Fibroblast of villous mesenchyme (primary cell): ENCODE results near the gene PLXDC2. TPM values are rescaled to one million over a fixed set of nuclear protein-coding genes. Genes with fewer than 3 reads are reported as not detected.

Experiments
- DNase-seq: peaks from one replicate; pipeline ENCODE4 v3.0.0-alpha.2; 2010; ENCODE audit warnings: low read depth
- H3K4me3 ChIP-seq: 2 replicates; pipeline ENCODE4 v1.5.1; 2011; ENCODE audit warnings: low read depth, mild to moderate bottlenecking, low read length
- total RNA-seq: library from RNA; depleted of rRNA; stranded (reverse); fragments of >200 nt; gene quantifications from 2 replicates; pipeline ENCODE4 v1.2.3, GENCODE V29; 2012
- TF ChIP-seq, protein P1 (sequence below): IDR thresholded peaks from 2 replicates; pipeline ENCODE4 v1.5.1; 2012; ENCODE audit warnings: low read depth, mild to moderate bottlenecking, low read length; ENCODE audit not compliant: insufficient read depth

Gene PLXDC2
- total RNA-seq, 1 donor, result 19.0 TPM

DNA sequence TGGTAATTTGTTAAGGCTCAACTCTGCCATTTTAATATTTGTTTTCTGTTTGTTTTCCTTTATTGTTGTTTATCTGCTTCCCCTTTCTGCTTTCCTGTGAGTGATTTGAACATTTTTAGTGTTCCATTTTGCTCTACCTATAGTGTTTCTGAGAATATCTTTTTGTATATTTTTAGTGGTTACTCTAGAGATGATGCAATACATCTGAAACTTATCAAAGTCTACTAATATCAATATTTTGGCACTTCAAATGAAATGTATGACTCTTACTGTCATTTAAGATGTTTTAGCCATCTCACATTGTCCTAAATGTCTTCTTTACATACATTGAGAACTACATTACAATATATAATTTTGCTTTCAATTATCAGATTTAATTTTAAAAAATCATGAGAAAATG is 98.9 kb downstream of the PLXDC2 start:
- H3K4me3 ChIP-seq, result no peak overlapping the region
- no peak for DNase-seq
- TF ChIP-seq, protein P1, sequence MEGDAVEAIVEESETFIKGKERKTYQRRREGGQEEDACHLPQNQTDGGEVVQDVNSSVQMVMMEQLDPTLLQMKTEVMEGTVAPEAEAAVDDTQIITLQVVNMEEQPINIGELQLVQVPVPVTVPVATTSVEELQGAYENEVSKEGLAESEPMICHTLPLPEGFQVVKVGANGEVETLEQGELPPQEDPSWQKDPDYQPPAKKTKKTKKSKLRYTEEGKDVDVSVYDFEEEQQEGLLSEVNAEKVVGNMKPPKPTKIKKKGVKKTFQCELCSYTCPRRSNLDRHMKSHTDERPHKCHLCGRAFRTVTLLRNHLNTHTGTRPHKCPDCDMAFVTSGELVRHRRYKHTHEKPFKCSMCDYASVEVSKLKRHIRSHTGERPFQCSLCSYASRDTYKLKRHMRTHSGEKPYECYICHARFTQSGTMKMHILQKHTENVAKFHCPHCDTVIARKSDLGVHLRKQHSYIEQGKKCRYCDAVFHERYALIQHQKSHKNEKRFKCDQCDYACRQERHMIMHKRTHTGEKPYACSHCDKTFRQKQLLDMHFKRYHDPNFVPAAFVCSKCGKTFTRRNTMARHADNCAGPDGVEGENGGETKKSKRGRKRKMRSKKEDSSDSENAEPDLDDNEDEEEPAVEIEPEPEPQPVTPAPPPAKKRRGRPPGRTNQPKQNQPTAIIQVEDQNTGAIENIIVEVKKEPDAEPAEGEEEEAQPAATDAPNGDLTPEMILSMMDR, result no peak

DNA sequence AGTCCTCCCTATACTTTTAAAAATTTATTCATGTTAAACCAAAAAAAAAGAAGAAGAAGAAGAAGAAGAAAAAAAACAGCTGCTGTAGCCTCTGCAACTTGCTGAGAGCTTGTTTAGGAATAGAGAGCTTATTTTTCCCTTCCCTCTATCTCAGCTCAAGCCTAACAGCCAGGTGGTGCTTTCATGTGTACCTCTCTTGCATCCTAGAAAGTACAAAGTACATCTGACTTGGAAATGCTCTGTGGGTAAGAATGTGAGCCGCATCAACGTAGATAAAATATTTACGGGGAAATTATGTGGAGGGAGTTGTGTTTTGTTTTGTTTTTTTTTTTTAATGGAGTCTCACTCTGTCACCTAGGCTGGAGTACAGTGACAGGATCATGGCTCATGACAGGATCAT is 99.6 kb downstream of the PLXDC2 start:
- TF ChIP-seq, protein P1, result no peak
- no peak overlapping the region for H3K4me3 ChIP-seq
- no peak for DNase-seq

DNA sequence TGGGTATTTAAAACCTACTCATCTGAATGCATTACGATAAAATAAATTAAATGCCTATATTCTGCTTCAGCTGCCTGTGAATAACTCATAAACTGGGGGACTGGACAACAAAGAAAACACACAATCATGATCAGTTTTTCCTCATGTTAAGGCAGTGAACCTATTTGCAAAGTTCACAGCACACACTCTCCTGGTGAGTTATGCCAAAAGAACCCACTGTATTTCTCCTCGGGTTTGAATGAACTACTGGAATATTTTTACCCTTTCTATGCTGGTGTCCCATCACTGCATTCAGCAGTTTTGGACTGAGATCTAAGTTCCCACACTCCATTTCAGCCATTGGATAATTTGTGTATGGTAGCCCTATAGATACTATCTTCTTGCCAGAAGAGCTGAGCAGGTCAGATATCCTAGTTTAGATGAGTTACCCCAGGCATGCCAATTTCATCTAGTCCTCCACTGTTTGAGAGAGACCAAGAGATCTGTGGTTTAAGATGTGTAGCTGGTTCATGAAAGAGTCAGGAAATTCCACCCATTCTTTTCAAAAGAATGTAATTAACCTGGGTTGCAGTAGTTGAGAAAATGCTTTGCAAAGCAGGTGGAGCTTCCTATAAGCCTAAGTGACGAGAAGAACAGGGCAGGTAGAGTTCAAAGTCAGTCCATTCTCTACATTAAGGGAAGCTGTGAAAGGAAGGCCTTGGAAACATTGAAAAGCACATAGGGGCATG is 101.7 kb downstream of the PLXDC2 start:
- H3K4me3 ChIP-seq, result no peak overlapping the region
- DNase-seq, result no peak
- TF ChIP-seq, protein P1, result no peak

DNA sequence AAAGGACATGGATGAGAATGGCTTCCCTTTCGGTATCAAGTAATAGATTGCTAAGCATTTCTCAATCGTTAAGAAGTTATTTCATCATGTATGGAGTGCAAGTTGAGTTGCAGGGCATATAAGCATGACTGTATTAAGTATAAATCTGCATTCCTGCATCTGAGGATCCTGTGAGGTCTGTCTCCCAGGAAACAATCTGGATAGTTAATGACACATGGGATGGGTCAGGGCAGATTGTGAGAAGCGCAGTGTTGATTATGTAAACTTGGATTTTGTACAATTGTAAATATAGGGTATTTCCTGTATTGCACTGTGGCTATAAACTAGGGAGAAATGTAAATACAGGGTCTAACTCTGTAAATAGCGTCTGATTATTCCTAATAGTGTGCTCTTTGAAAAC is 102.6 kb downstream of the PLXDC2 start:
- TF ChIP-seq, protein P1, result no peak
- peak; percentile 89 for DNase-seq
- no peak overlapping the region for H3K4me3 ChIP-seq

DNA sequence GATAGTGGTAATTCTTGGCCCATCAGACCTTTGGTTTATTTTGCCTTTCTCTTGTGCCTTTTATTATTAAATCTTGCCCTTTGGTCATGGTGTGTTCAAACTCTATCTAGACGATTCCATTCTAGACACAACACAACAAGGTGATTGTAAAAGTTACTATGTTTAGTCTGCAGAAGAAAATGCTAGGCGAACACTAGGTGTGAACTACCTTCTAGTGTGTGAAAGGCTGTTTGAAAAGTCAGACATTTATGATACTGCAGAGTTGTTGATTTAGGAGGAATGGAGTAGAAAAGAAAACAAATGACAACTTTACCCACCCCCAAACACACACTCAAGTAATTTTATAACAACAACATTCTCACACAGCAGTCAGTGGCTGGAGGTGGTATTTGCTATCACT is 103.4 kb downstream of the PLXDC2 start:
- DNase-seq, result no peak
- TF ChIP-seq, protein P1, result no peak
- H3K4me3 ChIP-seq, result no peak overlapping the region

DNA sequence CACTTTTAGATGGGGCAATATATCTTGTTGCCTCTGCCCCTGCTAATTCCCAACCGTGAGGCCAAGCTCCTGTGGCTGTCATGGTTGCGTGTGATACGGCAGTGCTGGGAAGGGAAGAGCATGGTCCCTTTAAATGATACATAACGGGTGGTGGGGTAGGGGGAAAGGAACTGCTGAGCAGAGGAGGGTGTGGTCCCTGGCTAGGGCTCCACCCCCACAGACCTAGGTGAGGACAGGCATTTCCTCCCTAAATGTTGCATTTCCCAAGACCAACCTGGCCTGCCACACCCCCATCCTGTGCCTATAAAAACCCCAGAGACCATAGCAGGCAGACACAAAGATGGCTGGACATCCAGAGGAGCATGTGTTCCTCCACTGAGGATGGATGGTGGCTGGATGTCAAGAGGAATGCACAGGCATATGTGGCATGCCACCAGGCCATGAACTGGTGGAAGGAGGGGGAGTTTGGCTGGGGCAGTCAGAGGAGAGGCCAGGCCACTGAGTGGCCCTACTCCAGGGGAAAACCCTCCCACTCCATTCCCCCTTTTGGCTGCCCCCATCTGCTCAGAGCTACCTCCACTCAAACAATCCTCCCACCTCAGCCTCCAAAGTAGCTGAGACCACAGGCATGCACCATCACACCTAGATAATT is 104.0 kb downstream of the PLXDC2 start:
- DNase-seq, result no peak
- TF ChIP-seq, protein P1, result no peak
- no peak overlapping the region for H3K4me3 ChIP-seq
